GM19455 (cell line): ENCODE data around the gene AGMO.

ENCODE experiments used
- ATAC-seq: cut with Tn5 transposase; IDR thresholded peaks from one replicate; pipeline ENCODE4 v1.9.1; 2021; ENCODE audit not compliant: unreplicated experiment

Gene AGMO

GRCh38 chr7:15248514-15248913, 313.3 kb downstream of the AGMO start:
- no peak for ATAC-seq

GRCh38 chr7:15245831-15246230, 316.0 kb downstream of the AGMO start:
- ATAC-seq, result no peak

GRCh38 chr7:15239801-15240200, 322.0 kb downstream of the AGMO start:
- no peak for ATAC-seq

- no peak for ATAC-seq
Observed at GRCh38 chr7:15236952-15237351, 324.9 kb downstream of the AGMO start.

- ATAC-seq, result no peak
Observed at GRCh38 chr7:15234431-15234830, 327.4 kb downstream of the AGMO start.

GRCh38 chr7:15228831-15229230, 333.0 kb downstream of the AGMO start:
- ATAC-seq, result no peak

GRCh38 chr7:15225981-15226380, 335.8 kb downstream of the AGMO start:
- ATAC-seq, result no peak

- ATAC-seq, result no peak
Observed at GRCh38 chr7:15219758-15220157, 342.1 kb downstream of the AGMO start.

GRCh38 chr7:15218261-15218660, 343.6 kb downstream of the AGMO start:
- ATAC-seq, result no peak

GRCh38 chr7:15215616-15216015, 346.2 kb downstream of the AGMO start:
- no peak for ATAC-seq

GRCh38 chr7:15214976-15215375, 346.8 kb downstream of the AGMO start:
- no peak for ATAC-seq

GRCh38 chr7:15213093-15213492, 348.7 kb downstream of the AGMO start:
- no peak for ATAC-seq

GRCh38 chr7:15209429-15209828, 352.4 kb downstream of the AGMO start:
- ATAC-seq, result no peak

- ATAC-seq, result no peak
Observed at GRCh38 chr7:15204421-15204820, 357.4 kb downstream of the AGMO start.

GRCh38 chr7:15199482-15199881, 362.3 kb downstream of the AGMO start:
- ATAC-seq, result no peak

- ATAC-seq, result no peak
Observed at GRCh38 chr7:15197042-15197977, 364.5 kb downstream of the AGMO start.

GRCh38 chr7:15178065-15178464, 383.8 kb downstream of the AGMO start:
- ATAC-seq, result no peak

GRCh38 chr7:15176089-15176488, 385.7 kb downstream of the AGMO start:
- no peak for ATAC-seq

- no peak for ATAC-seq
Observed at GRCh38 chr7:15175152-15175551, 386.7 kb downstream of the AGMO start.

- ATAC-seq, result no peak
Observed at GRCh38 chr7:15174485-15174884, 387.3 kb downstream of the AGMO start.

- no peak for ATAC-seq
Observed at GRCh38 chr7:15168489-15168888, 393.3 kb downstream of the AGMO start.

- no peak for ATAC-seq
Observed at GRCh38 chr7:15167912-15168311, 393.9 kb downstream of the AGMO start.

- ATAC-seq, result no peak
Observed at GRCh38 chr7:15166620-15167019, 395.2 kb downstream of the AGMO start.
